CD4-positive, alpha-beta T cell treated with Interleukin-4 for 4 hours (primary cell): Measurements from ENCODE around the gene ARHGEF10L.

Experiments
- DNase-seq: peaks from one replicate; pipeline ENCODE4 v3.0.0-alpha.2; 2020

Gene ARHGEF10L

GRCh38 chr1:17569200-17570139 lies 30.0 kb downstream of the ARHGEF10L start:
- no peak for DNase-seq

GRCh38 chr1:17570228-17570627 lies 30.7 kb downstream of the ARHGEF10L start:
- DNase-seq = no peak

- DNase-seq = no peak
These were observed 32.9 kb downstream of the ARHGEF10L start for GRCh38 chr1:17572264-17572985.

- DNase-seq = no peak
These were observed 34.1 kb downstream of the ARHGEF10L start for GRCh38 chr1:17573518-17574041.

- no peak for DNase-seq
These were observed 35.0 kb downstream of the ARHGEF10L start for GRCh38 chr1:17574516-17574915.

- no peak for DNase-seq
These were observed 36.5 kb downstream of the ARHGEF10L start for GRCh38 chr1:17575797-17576518.

- no peak for DNase-seq
These were observed 37.0 kb downstream of the ARHGEF10L start for GRCh38 chr1:17576519-17576853.

- DNase-seq = no peak
These were observed 38.4 kb downstream of the ARHGEF10L start for GRCh38 chr1:17577907-17578297.

- DNase-seq = no peak
These were observed 40.7 kb downstream of the ARHGEF10L start for GRCh38 chr1:17579951-17580939.

- DNase-seq = no peak
These were observed 42.1 kb downstream of the ARHGEF10L start for GRCh38 chr1:17581389-17582123.

- DNase-seq = no peak
These were observed 42.8 kb downstream of the ARHGEF10L start for GRCh38 chr1:17582124-17582774.

- DNase-seq = no peak
These were observed 45.0 kb downstream of the ARHGEF10L start for GRCh38 chr1:17584539-17584938.

- no peak for DNase-seq
These were observed 45.9 kb downstream of the ARHGEF10L start for GRCh38 chr1:17585266-17585987.

GRCh38 chr1:17586172-17586964 lies 46.9 kb downstream of the ARHGEF10L start:
- DNase-seq = no peak

GRCh38 chr1:17587693-17588047 lies 48.2 kb downstream of the ARHGEF10L start:
- DNase-seq = no peak

- no peak for DNase-seq
These were observed 48.8 kb downstream of the ARHGEF10L start for GRCh38 chr1:17588048-17588871.

- no peak for DNase-seq
These were observed 52.4 kb downstream of the ARHGEF10L start for GRCh38 chr1:17591814-17592430.

GRCh38 chr1:17594026-17594425 lies 54.5 kb downstream of the ARHGEF10L start:
- no peak for DNase-seq
